Progenitor cell of endocrine pancreas (in vitro differentiated cells): ENCODE data around the gene C19orf33. TPM values are rescaled to one million over a fixed set of nuclear protein-coding genes. Genes with fewer than 3 reads are reported as not detected.

Experiments
- DNase-seq: peaks from one replicate; pipeline ENCODE4 v3.0.0; 2021; ENCODE audit warnings: low spot score; ENCODE audit not compliant: unreplicated experiment
- H3K27ac Mint-ChIP-seq: 2 replicates; pipeline ENCODE4 v1.8.0; 2021; ENCODE audit warnings: mild to moderate bottlenecking, moderate library complexity, mixed read lengths
- H3K27me3 Mint-ChIP-seq: 2 replicates; pipeline ENCODE4 v1.8.0; 2021; ENCODE audit warnings: mixed read lengths
- H3K36me3 Mint-ChIP-seq: 2 replicates; pipeline ENCODE4 v1.8.0; 2022; ENCODE audit warnings: mixed read lengths; ENCODE audit not compliant: insufficient read depth
- H3K4me1 Mint-ChIP-seq: 2 replicates; pipeline ENCODE4 v1.8.0; 2021; ENCODE audit warnings: low read depth, mixed read lengths
- H3K4me3 Mint-ChIP-seq: 2 replicates; pipeline ENCODE4 v1.8.0; 2021; ENCODE audit warnings: low read depth, mild to moderate bottlenecking, moderate library complexity, mixed read lengths
- H3K9me3 Mint-ChIP-seq: 2 replicates; pipeline ENCODE4 v1.8.0; 2021; ENCODE audit warnings: low read depth, mixed read lengths
- CTCF ChIP-seq: fragments of 200-600 bp; sonication (generic); IDR thresholded peaks from one replicate; pipeline ENCODE4 v1.5.0; 2021; ENCODE audit warnings: antibody characterized with exemption, mild to moderate bottlenecking; ENCODE audit not compliant: unreplicated experiment
- total RNA-seq: library from RNA; stranded (reverse); gene quantifications from 2 replicates; pipeline ENCODE4 v1.2.1, GENCODE V29; 2021

The C19orf33 gene
- total RNA-seq, 1 donor from 2014 or later = 3.5 TPM

GRCh38 chr19:38264486-38265212 is 39.4 kb upstream of the C19orf33 start, which contains the start of gene SPINT2:
Gene SPINT2, plus strand, starts transcription at chr19:38264573. Its CDS starts 320 bp downstream, at chr19:38264893.
- Mint-ChIP-seq H3K27ac (peak within 1 kb of the TSS; percentile 97), H3K4me1 (peaks cover 52% of the 10 kb centered on the region), H3K4me3 (peak within 1 kb of the TSS; percentile 99), H3K9me3 (no peaks in the 10 kb centered on the region), H3K27me3 (no peaks in the 10 kb centered on the region), H3K36me3 (no peaks in the 10 kb centered on the region)
- DNase-seq = peak; percentile 89
- TF ChIP-seq CTCF = no peak

GRCh38 chr19:38265213-38265861 is 38.7 kb upstream of the C19orf33 start:
- peaks cover 59% of the 10 kb centered on the region for H3K4me1 Mint-ChIP-seq
- H3K36me3 Mint-ChIP-seq = peaks cover 4% of the 10 kb centered on the region
- peak overlapping the region; percentile 97 for H3K27ac Mint-ChIP-seq
- no peaks in the 10 kb centered on the region for H3K9me3 Mint-ChIP-seq
- H3K4me3 Mint-ChIP-seq = peak overlapping the region; percentile 99
- H3K27me3 Mint-ChIP-seq = no peaks in the 10 kb centered on the region
- no peak for DNase-seq
- TF ChIP-seq CTCF = no peak

DNA sequence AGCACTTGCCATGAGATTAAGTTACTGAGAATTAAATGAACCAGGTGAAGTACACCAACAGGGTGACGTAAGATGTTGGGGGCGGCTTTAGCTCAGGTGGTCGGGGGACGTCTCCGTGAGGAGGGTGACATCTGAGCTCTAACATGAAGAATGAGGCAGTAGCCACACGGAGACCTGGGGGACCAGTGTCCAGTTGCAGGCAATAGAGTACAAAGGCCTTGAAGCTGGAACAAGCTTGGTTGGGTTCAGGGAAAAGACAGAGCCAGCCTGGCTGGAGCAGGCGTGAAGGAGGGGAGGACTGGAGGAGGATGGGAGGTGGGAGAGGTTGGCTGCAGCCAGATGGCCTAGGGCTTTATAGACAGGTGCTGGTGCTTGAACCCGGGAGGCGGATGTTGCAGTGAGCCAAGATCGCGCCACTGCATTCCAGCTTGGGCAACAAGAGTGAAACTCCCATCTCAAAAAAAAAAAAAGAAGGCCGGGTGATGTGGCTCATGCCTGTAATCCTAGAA is 38.1 kb upstream of the C19orf33 start:
- peak overlapping the region; percentile 99 for H3K4me3 Mint-ChIP-seq
- DNase-seq = no peak
- no peaks in the 10 kb centered on the region for H3K27me3 Mint-ChIP-seq
- H3K27ac Mint-ChIP-seq = peak overlapping the region; percentile 97
- H3K4me1 Mint-ChIP-seq = peaks cover 65% of the 10 kb centered on the region
- no peak for TF ChIP-seq CTCF
- no peaks in the 10 kb centered on the region for H3K9me3 Mint-ChIP-seq
- peaks cover 8% of the 10 kb centered on the region for H3K36me3 Mint-ChIP-seq

- H3K4me1 Mint-ChIP-seq = peaks cover 66% of the 10 kb centered on the region
- H3K4me3 Mint-ChIP-seq = peak overlapping the region; percentile 99
- no peak for DNase-seq
- TF ChIP-seq CTCF = no peak
- H3K27ac Mint-ChIP-seq = peak overlapping the region; percentile 97
- H3K9me3 Mint-ChIP-seq = no peaks in the 10 kb centered on the region
- H3K27me3 Mint-ChIP-seq = no peaks in the 10 kb centered on the region
- peaks cover 8% of the 10 kb centered on the region for H3K36me3 Mint-ChIP-seq
Measured at GRCh38 chr19:38266981-38267597, 37.0 kb upstream of the C19orf33 start.
